ENCODE measurements around the gene ATP6V1G3. TPM values are rescaled to one million over a fixed set of nuclear protein-coding genes. Genes with fewer than 3 reads are reported as not detected.
"Not testable (repeated sequence)": the region's sequence is repeated elsewhere in the genome, so short reads cannot be mapped to it uniquely, and the experiment has no call there.

The ATP6V1G3 gene
- total RNA-seq, 4 donors from 2014 or later = not detected

GRCh38 chr1:198486903-198487302 lies 53.6 kb downstream of the ATP6V1G3 start:
- H3K36me3 ChIP-seq = no peaks in the 10 kb centered on the region
- no peaks in the 10 kb centered on the region for H3K4me1 ChIP-seq
- no peaks in the 10 kb centered on the region for H3K27me3 ChIP-seq
- no peak for DNase-seq (ENCODE audit: extremely low spot score)
- H3K9me3 ChIP-seq = no peaks in the 10 kb centered on the region
- intact Hi-C loops (cut with DNase I) = no loop called here
- TF ChIP-seq CTCF (IDR thresholded peaks at IDR 0.05) (no peak), EP300 (IDR thresholded peaks at IDR 0.05) (no peak)
- H3K4me3 ChIP-seq = no peak overlapping the region
- H3K27ac ChIP-seq (replicated peaks in 1 of 4) = no peak overlapping the region

GRCh38 chr1:198483645-198484044 lies 56.8 kb downstream of the ATP6V1G3 start:
- Histone ChIP-seq H3K36me3 (no peaks in the 10 kb centered on the region), H3K27me3 (no peaks in the 10 kb centered on the region), H3K27ac (replicated peaks in 1 of 4) (no peak overlapping the region), H3K4me3 (no peak overlapping the region), H3K9me3 (no peaks in the 10 kb centered on the region), H3K4me1 (no peaks in the 10 kb centered on the region)
- intact Hi-C loops (cut with DNase I) = no loop called here
- no peak for DNase-seq (ENCODE audit: extremely low spot score)
- TF ChIP-seq POLR2A (IDR thresholded peaks at IDR 0.05; ENCODE audit: low read depth) (no peak), POLR2AphosphoS5 (IDR thresholded peaks at IDR 0.05) (no peak), EP300 (IDR thresholded peaks at IDR 0.05) (no peak), CTCF (IDR thresholded peaks at IDR 0.05) (no peak)

GRCh38 chr1:198483006-198483405 lies 57.5 kb downstream of the ATP6V1G3 start:
- H3K36me3 ChIP-seq = no peaks in the 10 kb centered on the region
- H3K27ac ChIP-seq (replicated peaks in 1 of 4) = no peak overlapping the region
- no peaks in the 10 kb centered on the region for H3K9me3 ChIP-seq
- no peaks in the 10 kb centered on the region for H3K27me3 ChIP-seq
- intact Hi-C loops (cut with DNase I) = no loop called here
- TF ChIP-seq CTCF (IDR thresholded peaks at IDR 0.05) (no peak), POLR2A (IDR thresholded peaks at IDR 0.05; ENCODE audit: low read depth) (no peak), POLR2AphosphoS5 (IDR thresholded peaks at IDR 0.05) (no peak), EP300 (IDR thresholded peaks at IDR 0.05) (no peak)
- no peak overlapping the region for H3K4me3 ChIP-seq
- WGBS = 95% methylated on average over 1 of the region's 1 CpG
- no peak for DNase-seq (ENCODE audit: extremely low spot score)
- H3K4me1 ChIP-seq = no peaks in the 10 kb centered on the region

GRCh38 chr1:198481661-198482060 lies 58.8 kb downstream of the ATP6V1G3 start:
- no peak for DNase-seq (ENCODE audit: extremely low spot score)
- Histone ChIP-seq H3K9me3 (no peaks in the 10 kb centered on the region), H3K4me3 (no peak overlapping the region), H3K27me3 (no peaks in the 10 kb centered on the region), H3K36me3 (no peaks in the 10 kb centered on the region), H3K4me1 (no peaks in the 10 kb centered on the region), H3K27ac (replicated peaks in 1 of 4) (no peak overlapping the region)
- no peak for TF ChIP-seq POLR2AphosphoS5 (IDR thresholded peaks at IDR 0.05)
- TF ChIP-seq EP300 (IDR thresholded peaks at IDR 0.05) = no peak
- no peak for TF ChIP-seq POLR2A (IDR thresholded peaks at IDR 0.05; ENCODE audit: low read depth)
- no peak for TF ChIP-seq CTCF (IDR thresholded peaks at IDR 0.05)
- WGBS = 93% methylated on average over 1 of the region's 1 CpG
- intact Hi-C loops (cut with DNase I) = no loop called here

GRCh38 chr1:198480876-198481275 lies 59.6 kb downstream of the ATP6V1G3 start:
- Histone ChIP-seq H3K27me3 (no peaks in the 10 kb centered on the region), H3K4me1 (no peaks in the 10 kb centered on the region), H3K36me3 (no peaks in the 10 kb centered on the region), H3K27ac (replicated peaks in 1 of 4) (no peak overlapping the region), H3K4me3 (no peak overlapping the region), H3K9me3 (no peaks in the 10 kb centered on the region)
- TF ChIP-seq CTCF (IDR thresholded peaks at IDR 0.05) = no peak
- TF ChIP-seq POLR2AphosphoS5 (IDR thresholded peaks at IDR 0.05) = no peak
- no peak for TF ChIP-seq EP300 (IDR thresholded peaks at IDR 0.05)
- TF ChIP-seq POLR2A (IDR thresholded peaks at IDR 0.05; ENCODE audit: low read depth) = no peak
- intact Hi-C loops (cut with DNase I) = no loop called here
- DNase-seq (ENCODE audit: extremely low spot score) = no peak
- 65% methylated on average over 2 of the region's 2 CpGs for WGBS

- H3K4me1 ChIP-seq; H3K27ac ChIP-seq (replicated peaks in 1 of 4); H3K36me3 ChIP-seq; H3K9me3 ChIP-seq; H3K27me3 ChIP-seq; intact Hi-C loops (cut with DNase I); H3K4me3 ChIP-seq; DNase-seq (ENCODE audit: extremely low spot score): not testable (repeated sequence)
Measured at GRCh38 chr1:198477354-198477753, 63.1 kb downstream of the ATP6V1G3 start.
